Measurements from ENCODE around the gene NEDD9. TPM values are rescaled to one million over a fixed set of nuclear protein-coding genes. Genes with fewer than 3 reads are reported as not detected.

Gene NEDD9
- total RNA-seq, 4 donors from 2014 or later: 7.7 to 14.9 (median 10.9) TPM

- Histone ChIP-seq H3K4me1 (peaks cover 0 to 21% (median 17%) of the 10 kb centered on the region in 3 donors), H3K27ac (peak overlapping the region; percentile 40 to 84 (median 70)), H3K27me3 (no peaks in the 10 kb centered on the region), H3K9me3 (peaks cover 0 to 4% (median 0%) of the 10 kb centered on the region in 3 donors), H3K4me3 (peak overlapping the region in 1 of 4 donors; percentile 5), H3K36me3 (no peaks in the 10 kb centered on the region)
- intact Hi-C loops (cut with DNase I): no loop called here
- DNase-seq: no peak
- 32 to 43% methylated on average over 5 to 6 of the region's 7 CpGs for WGBS, 2 donors
- no peak for TF ChIP-seq CTCF (IDR thresholded peaks at IDR 0.05)
- no peak for TF ChIP-seq POLR2A (IDR thresholded peaks at IDR 0.05)
These were observed 19.3 kb upstream of the NEDD9 start for GRCh38 chr6:11251553-11252360.

GRCh38 chr6:11250108-11250507 lies 17.6 kb upstream of the NEDD9 start:
- Histone ChIP-seq H3K27me3 (no peaks in the 10 kb centered on the region), H3K4me3 (no peak overlapping the region), H3K27ac (no peak overlapping the region), H3K36me3 (no peaks in the 10 kb centered on the region), H3K9me3 (peaks cover 0 to 4% (median 0%) of the 10 kb centered on the region in 3 donors), H3K4me1 (peaks cover 0 to 31% (median 25%) of the 10 kb centered on the region in 3 donors)
- no peak for DNase-seq
- no peak for TF ChIP-seq POLR2A (IDR thresholded peaks at IDR 0.05)
- TF ChIP-seq CTCF (IDR thresholded peaks at IDR 0.05): no peak
- intact Hi-C loops (cut with DNase I): no loop called here
- WGBS, 2 donors: 100% methylated on average over 1 of the region's 1 CpG

- Histone ChIP-seq H3K4me3 (no peak overlapping the region), H3K27me3 (no peaks in the 10 kb centered on the region), H3K36me3 (no peaks in the 10 kb centered on the region), H3K4me1 (peaks cover 0 to 33% (median 27%) of the 10 kb centered on the region in 3 donors), H3K27ac (no peak overlapping the region), H3K9me3 (peaks cover 0 to 4% (median 0%) of the 10 kb centered on the region in 3 donors)
- intact Hi-C loops (cut with DNase I): no loop called here
- no peak for TF ChIP-seq POLR2A (IDR thresholded peaks at IDR 0.05)
- TF ChIP-seq CTCF (IDR thresholded peaks at IDR 0.05): no peak
- WGBS, 2 donors: 83 to 93% methylated on average over 3 of the region's 3 CpGs
- DNase-seq: no peak
These were observed 16.7 kb upstream of the NEDD9 start for GRCh38 chr6:11248974-11249761.

GRCh38 chr6:11246722-11247121 lies 14.3 kb upstream of the NEDD9 start:
- intact Hi-C loops (cut with DNase I): no loop called here
- no peak for DNase-seq
- WGBS, 2 donors: 82 to 84% methylated on average over 6 of the region's 6 CpGs

More at GRCh38 chr6:11246722-11247121, 14.3 kb upstream of the NEDD9 start:
- Histone ChIP-seq H3K9me3 (peaks cover 0 to 4% (median 0%) of the 10 kb centered on the region in 3 donors), H3K4me3 (no peak overlapping the region), H3K27me3 (no peaks in the 10 kb centered on the region), H3K36me3 (no peaks in the 10 kb centered on the region), H3K4me1 (peaks cover 0 to 28% (median 18%) of the 10 kb centered on the region in 3 donors), H3K27ac (no peak overlapping the region)
- TF ChIP-seq CTCF (IDR thresholded peaks at IDR 0.05): no peak
- TF ChIP-seq POLR2A (IDR thresholded peaks at IDR 0.05): no peak

All from esophagus squamous epithelium (tissue), 5 donors.